Breast epithelium (tissue), 4 donors: Measurements from ENCODE around the gene DCK. TPM values are rescaled to one million over a fixed set of nuclear protein-coding genes. Genes with fewer than 3 reads are reported as not detected.
"Not testable (repeated sequence)": the region's sequence is repeated elsewhere in the genome, so short reads cannot be mapped to it uniquely, and the experiment has no call there.

Source experiments
- DNase-seq, 2 donors: peaks; one replicate each; pipeline ENCODE4 v3.0.0-alpha.2; 2019; ENCODE audit warnings: low spot score in 2 of 2
- H3K27ac ChIP-seq, 2 donors: fragments of 200-600 bp; sonication (generic) in 1 of 2; one replicate each; pipeline ENCODE4 v1.5.1; 2016 to 2019; ENCODE audit warnings: mild to moderate bottlenecking in 1 of 2
- H3K27me3 ChIP-seq, 2 donors: fragments of 200-600 bp; sonication (generic) in 1 of 2; one replicate each; pipeline versions ENCODE4 v1.5.1 to v1.6.0; 2017 to 2019; ENCODE audit warnings: control low read depth in 1 of 2, mild to moderate bottlenecking in 1 of 2
- H3K36me3 ChIP-seq: fragments of 200-600 bp; one replicate; pipeline ENCODE4 v1.5.1; 2019
- H3K4me1 ChIP-seq, 2 donors: fragments of 200-600 bp; sonication (generic); one replicate each; pipeline ENCODE4 v1.5.1; 2016 to 2019; ENCODE audit warnings: control low read depth in 1 of 2
- H3K4me3 ChIP-seq, 3 donors: fragments of 200-600 bp; sonication (generic); 1 replicate in 2 of 3; 2 replicates in 1 of 3; pipeline ENCODE4 v1.5.1; 2016 to 2019; ENCODE audit warnings: mild to moderate bottlenecking in 3 of 3, moderate library complexity in 2 of 3
- H3K9me3 ChIP-seq, 2 donors: fragments of 200-600 bp; sonication (generic) in 1 of 2; one replicate each; pipeline ENCODE4 v1.5.1; 2016 to 2019; ENCODE audit warnings: control low read depth in 1 of 2
- POLR2A ChIP-seq: fragments of 450-650 bp; IDR thresholded peaks from one replicate; pipeline ENCODE4 v1.6.1; 2016; ENCODE audit warnings: antibody characterized with exemption, mild to moderate bottlenecking, moderate library complexity
- POLR2AphosphoS5 ChIP-seq, 3 donors: sonication (generic); formaldehyde crosslinking; IDR thresholded peaks; one replicate each; pipeline ENCODE4 v1.6.1; 2017; ENCODE audit warnings: antibody characterized with exemption in 3 of 3
- intact Hi-C: fragments of 100-400 bp; cut with DNase I; formaldehyde crosslinking; loops from one replicate; pipeline ENCODE4 v1.15.1; 2023; ENCODE audit warnings: low total_unique reads
- total RNA-seq, 3 donors: library from RNA; depleted of rRNA; stranded (reverse); fragments of >200 nt; gene quantifications; one replicate each; pipeline ENCODE4 v1.1.0, GENCODE V29; 2016
- TF ChIP-seq, protein P1 (sequence below), 3 donors: fragments of 450-650 bp; IDR thresholded peaks; one replicate each; pipeline ENCODE4 v1.5.1; 2016 to 2017; ENCODE audit warnings: antibody characterized with exemption in 3 of 3, mild to moderate bottlenecking in 3 of 3, moderate library complexity in 3 of 3

The DCK gene
- total RNA-seq, 3 donors from 2014 or later, result 11.8 to 23.0 (median 17.4) TPM

- Histone ChIP-seq H3K27ac (no peak overlapping the region), H3K4me1 (no peaks in the 10 kb centered on the region), H3K36me3 (no peaks in the 10 kb centered on the region), H3K27me3 (no peaks in the 10 kb centered on the region), H3K4me3 (no peak overlapping the region), H3K9me3 (no peaks in the 10 kb centered on the region)
- DNase-seq, result no peak
- TF ChIP-seq POLR2AphosphoS5 (IDR thresholded peaks at IDR 0.05) (no peak), POLR2A (no peak)
- TF ChIP-seq, protein P1, sequence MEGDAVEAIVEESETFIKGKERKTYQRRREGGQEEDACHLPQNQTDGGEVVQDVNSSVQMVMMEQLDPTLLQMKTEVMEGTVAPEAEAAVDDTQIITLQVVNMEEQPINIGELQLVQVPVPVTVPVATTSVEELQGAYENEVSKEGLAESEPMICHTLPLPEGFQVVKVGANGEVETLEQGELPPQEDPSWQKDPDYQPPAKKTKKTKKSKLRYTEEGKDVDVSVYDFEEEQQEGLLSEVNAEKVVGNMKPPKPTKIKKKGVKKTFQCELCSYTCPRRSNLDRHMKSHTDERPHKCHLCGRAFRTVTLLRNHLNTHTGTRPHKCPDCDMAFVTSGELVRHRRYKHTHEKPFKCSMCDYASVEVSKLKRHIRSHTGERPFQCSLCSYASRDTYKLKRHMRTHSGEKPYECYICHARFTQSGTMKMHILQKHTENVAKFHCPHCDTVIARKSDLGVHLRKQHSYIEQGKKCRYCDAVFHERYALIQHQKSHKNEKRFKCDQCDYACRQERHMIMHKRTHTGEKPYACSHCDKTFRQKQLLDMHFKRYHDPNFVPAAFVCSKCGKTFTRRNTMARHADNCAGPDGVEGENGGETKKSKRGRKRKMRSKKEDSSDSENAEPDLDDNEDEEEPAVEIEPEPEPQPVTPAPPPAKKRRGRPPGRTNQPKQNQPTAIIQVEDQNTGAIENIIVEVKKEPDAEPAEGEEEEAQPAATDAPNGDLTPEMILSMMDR (IDR thresholded peaks at IDR 0.05), result no peak
- intact Hi-C loops, result no loop called here
Measured at GRCh38 chr4:70997546-70997945, 4.1 kb downstream of the DCK start.

DNA sequence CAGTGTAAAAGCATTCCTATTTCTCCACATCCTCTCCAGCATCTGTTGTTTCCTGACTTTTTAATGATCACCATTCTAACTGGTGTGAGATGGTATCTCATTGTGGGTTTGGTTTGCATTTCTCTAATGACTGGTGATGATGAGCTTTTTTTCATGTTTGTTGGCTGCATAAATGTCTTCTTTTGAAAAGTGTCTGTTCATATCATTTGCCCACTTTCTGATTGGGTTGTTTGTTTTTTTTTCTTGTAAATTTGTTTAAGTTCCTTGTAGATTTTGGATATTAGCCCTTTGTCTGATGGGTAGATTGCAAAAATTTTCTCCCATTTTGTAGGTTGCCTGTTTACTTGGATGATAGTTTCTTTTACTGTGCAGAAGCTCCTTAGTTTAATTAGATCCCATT, 6.2 kb downstream of the DCK start:
- H3K27ac ChIP-seq, H3K9me3 ChIP-seq, H3K4me1 ChIP-seq, H3K36me3 ChIP-seq, H3K27me3 ChIP-seq, H3K4me3 ChIP-seq, intact Hi-C loops, DNase-seq: not testable (repeated sequence)

GRCh38 chr4:71001363-71001762, 7.9 kb downstream of the DCK start:
- H3K27ac ChIP-seq, H3K4me3 ChIP-seq, intact Hi-C loops, H3K9me3 ChIP-seq, DNase-seq, H3K36me3 ChIP-seq, H3K4me1 ChIP-seq, H3K27me3 ChIP-seq: not testable (repeated sequence)

DNA sequence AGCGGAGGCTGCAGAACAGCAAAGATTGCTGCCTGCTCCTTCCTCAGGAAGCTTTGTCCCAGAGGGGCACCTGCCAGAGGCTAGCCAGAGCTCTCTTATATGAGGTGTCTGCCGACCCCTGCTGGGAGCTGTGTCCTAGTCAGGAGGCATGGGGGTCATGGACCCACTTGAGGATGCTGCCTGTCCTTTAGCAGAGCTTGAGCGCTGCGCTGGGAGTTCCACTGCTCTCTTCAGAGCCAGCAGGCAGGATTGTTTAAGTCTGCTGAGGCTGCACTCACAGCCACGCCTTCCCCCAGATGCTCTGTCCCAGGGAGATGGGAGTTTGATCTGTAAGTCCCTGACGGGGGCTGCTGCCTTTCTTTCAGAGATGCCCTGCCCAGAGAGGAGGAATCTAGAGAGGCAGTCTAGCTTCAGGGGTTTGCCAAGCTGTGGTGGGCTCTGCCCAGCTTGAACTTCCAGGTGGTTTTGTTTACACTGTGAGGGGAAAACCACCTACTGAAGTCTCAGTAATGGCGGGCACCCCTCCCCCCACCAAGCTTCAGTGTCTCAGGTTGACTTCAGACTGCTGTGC, 10.9 kb downstream of the DCK start:
- no peak for DNase-seq
- no peaks in the 10 kb centered on the region for H3K4me1 ChIP-seq
- H3K36me3 ChIP-seq, result no peaks in the 10 kb centered on the region
- no peak overlapping the region for H3K4me3 ChIP-seq
- no peak overlapping the region for H3K27ac ChIP-seq
- no peak for TF ChIP-seq POLR2AphosphoS5 (IDR thresholded peaks at IDR 0.05)
- TF ChIP-seq POLR2A, result no peak
- TF ChIP-seq, protein P1 (IDR thresholded peaks at IDR 0.05), result no peak
- H3K9me3 ChIP-seq, result no peaks in the 10 kb centered on the region
- H3K27me3 ChIP-seq, result no peaks in the 10 kb centered on the region
- intact Hi-C loops, result no loop called here

- intact Hi-C loops, H3K4me3 ChIP-seq, H3K27ac ChIP-seq, DNase-seq, H3K27me3 ChIP-seq, H3K4me1 ChIP-seq, H3K36me3 ChIP-seq, H3K9me3 ChIP-seq: not testable (repeated sequence)
Measured at GRCh38 chr4:71005025-71005424, 11.6 kb downstream of the DCK start.

DNA sequence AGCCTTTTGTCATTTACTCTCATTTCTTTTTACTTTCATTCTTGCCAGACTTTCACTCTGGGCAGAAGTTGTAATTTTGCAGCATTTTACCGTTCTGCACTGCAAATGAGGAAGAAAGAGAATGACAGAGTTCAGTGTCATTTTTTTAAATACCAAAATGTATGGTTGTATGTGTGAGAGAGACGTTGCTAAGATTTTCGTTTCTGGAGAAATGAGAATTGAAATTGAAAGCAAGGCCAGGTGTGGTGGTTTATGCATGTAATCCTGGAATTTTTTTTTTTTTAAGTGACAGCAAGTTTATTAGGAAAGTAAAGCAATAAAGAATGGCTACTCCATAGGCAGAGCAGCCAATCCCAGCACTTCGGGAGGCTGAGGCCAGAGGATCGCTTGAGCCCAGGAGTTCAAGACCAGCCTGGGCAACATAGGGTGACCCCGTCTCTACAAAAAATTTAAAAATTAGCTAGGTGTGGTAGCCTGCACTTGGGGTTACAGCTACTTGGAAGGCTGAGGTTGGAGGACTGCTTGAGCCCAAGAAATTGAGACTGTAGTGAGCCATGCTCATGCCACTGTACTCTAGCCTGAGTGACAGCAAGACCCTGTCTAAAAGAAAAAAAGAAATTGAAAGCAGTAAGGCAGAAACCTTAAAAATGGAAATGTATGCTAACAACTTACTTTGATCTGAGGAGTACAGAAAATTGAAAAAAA, 12.9 kb downstream of the DCK start:
- no peaks in the 10 kb centered on the region for H3K27me3 ChIP-seq
- H3K9me3 ChIP-seq, result no peaks in the 10 kb centered on the region
- no peak overlapping the region for H3K4me3 ChIP-seq
- no peak for DNase-seq
- no peaks in the 10 kb centered on the region for H3K4me1 ChIP-seq
- no peak for TF ChIP-seq POLR2AphosphoS5 (IDR thresholded peaks at IDR 0.05)
- TF ChIP-seq, protein P1 (IDR thresholded peaks at IDR 0.05), result no peak
- TF ChIP-seq POLR2A, result no peak
- intact Hi-C loops, result loop anchor here (2.0 kb wide), 1 partner anchor 104 kb away; the partner anchor contains the start of gene MOB1B
- no peaks in the 10 kb centered on the region for H3K36me3 ChIP-seq
- H3K27ac ChIP-seq, result no peak overlapping the region
